IPS-20b (cell line): Measurements from ENCODE around the gene DES.

Experiments used
- H3K27ac ChIP-seq: one replicate; pipeline ENCODE4 v1.5.1; 2013; ENCODE audit warnings: low read length
- H3K27me3 ChIP-seq: 2 replicates; pipeline ENCODE4 v1.6.1; 2013; ENCODE audit warnings: mild to moderate bottlenecking, low read length, inconsistent platforms; ENCODE audit not compliant: insufficient read depth
- H3K36me3 ChIP-seq: 2 replicates; pipeline ENCODE4 v1.6.1; 2013; ENCODE audit warnings: low read depth, mild to moderate bottlenecking, inconsistent platforms, low read length, moderate library complexity; ENCODE audit not compliant: insufficient read depth
- H3K4me1 ChIP-seq: 2 replicates; pipeline ENCODE4 v1.6.1; 2013; ENCODE audit warnings: mild to moderate bottlenecking, control low read depth, inconsistent platforms, low read length, moderate library complexity; ENCODE audit not compliant: insufficient read depth
- H3K4me3 ChIP-seq: 2 replicates; pipeline ENCODE4 v1.5.1; 2013; ENCODE audit warnings: mild to moderate bottlenecking, low read length, inconsistent platforms
- H3K9ac ChIP-seq: 2 replicates; pipeline ENCODE4 v1.6.1; 2013; ENCODE audit warnings: low read depth, mild to moderate bottlenecking, inconsistent platforms, low read length, moderate library complexity
- H3K9me3 ChIP-seq: 2 replicates; pipeline ENCODE4 v1.6.1; 2013; ENCODE audit warnings: mild to moderate bottlenecking, low read depth, low read length, inconsistent platforms; ENCODE audit not compliant: insufficient read depth

DES gene

DNA sequence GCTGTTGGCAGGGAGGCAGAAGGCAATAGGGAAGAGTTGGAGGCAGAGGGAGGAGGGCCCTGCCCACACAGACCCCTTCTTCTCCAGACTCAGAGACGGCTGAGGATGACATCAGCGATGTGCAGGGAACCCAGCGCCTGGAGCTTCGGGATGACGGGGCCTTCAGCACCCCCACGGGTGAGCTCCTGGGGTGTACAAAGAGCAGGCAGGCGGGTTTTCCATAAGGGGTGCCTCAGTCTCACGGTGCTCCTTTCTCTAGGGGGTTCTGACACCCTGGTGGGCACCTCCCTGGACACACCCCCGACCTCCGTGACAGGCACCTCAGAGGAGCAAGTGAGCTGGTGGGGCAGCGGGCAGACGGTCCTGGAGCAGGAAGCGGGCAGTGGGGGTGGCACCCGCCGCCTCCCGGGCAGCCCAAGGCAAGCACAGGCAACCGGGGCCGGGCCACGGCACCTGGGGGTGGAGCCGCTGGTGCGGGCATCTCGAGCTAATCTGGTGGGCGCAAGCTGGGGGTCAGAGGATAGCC, 26.5 kb downstream of the DES start:
- Histone ChIP-seq H3K9me3 (no peaks in the 10 kb centered on the region), H3K4me1 (peaks cover 12% of the 10 kb centered on the region), H3K9ac (no peak overlapping the region), H3K27ac (no peak overlapping the region), H3K4me3 (no peak overlapping the region), H3K36me3 (no peaks in the 10 kb centered on the region), H3K27me3 (peaks cover 60% of the 10 kb centered on the region)

GRCh38 chr2:219445220-219445640, 27.1 kb downstream of the DES start:
- no peak overlapping the region for H3K27ac ChIP-seq
- no peak overlapping the region for H3K9ac ChIP-seq
- 0 out of 2 replicates have a peak, but pooled peaks cover 1% of the 10 kb centered on the region for H3K36me3 ChIP-seq
- no peak overlapping the region for H3K4me3 ChIP-seq
- H3K27me3 ChIP-seq = peaks cover 62% of the 10 kb centered on the region
- H3K9me3 ChIP-seq = no peaks in the 10 kb centered on the region
- peaks cover 12% of the 10 kb centered on the region for H3K4me1 ChIP-seq

GRCh38 chr2:219446101-219446504, 27.9 kb downstream of the DES start:
- Histone ChIP-seq H3K36me3 (0 out of 2 replicates have a peak, but pooled peaks cover 5% of the 10 kb centered on the region), H3K9me3 (no peaks in the 10 kb centered on the region), H3K4me3 (no peak overlapping the region), H3K27ac (no peak overlapping the region), H3K27me3 (peaks cover 57% of the 10 kb centered on the region), H3K9ac (no peak overlapping the region), H3K4me1 (peaks cover 7% of the 10 kb centered on the region)

DNA sequence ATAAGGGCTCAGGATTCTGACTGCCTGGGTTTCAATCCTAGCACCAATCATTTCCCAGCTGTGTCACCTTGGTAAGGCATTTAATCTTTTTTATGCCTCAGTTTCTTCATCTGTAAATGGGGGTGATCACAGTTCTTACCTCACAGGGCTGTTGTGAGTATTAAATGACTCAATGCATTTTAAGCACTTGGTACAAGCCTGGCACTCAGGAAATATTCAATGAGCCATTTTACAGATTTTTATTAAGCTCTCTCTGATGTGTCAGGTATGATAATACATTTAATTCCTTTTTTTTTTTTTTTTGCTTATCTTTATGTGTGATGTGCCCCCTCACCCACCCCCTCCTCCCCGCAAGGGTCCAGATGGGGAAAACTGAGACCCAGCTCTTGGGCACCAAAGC, 28.5 kb downstream of the DES start:
- Histone ChIP-seq H3K9ac (no peak overlapping the region), H3K27me3 (peaks cover 51% of the 10 kb centered on the region), H3K9me3 (no peaks in the 10 kb centered on the region), H3K4me3 (no peak overlapping the region), H3K27ac (no peak overlapping the region), H3K4me1 (peaks cover 6% of the 10 kb centered on the region; the same call in 1 of the 2 replicates), H3K36me3 (0 out of 2 replicates have a peak, but pooled peaks cover 5% of the 10 kb centered on the region)

DNA sequence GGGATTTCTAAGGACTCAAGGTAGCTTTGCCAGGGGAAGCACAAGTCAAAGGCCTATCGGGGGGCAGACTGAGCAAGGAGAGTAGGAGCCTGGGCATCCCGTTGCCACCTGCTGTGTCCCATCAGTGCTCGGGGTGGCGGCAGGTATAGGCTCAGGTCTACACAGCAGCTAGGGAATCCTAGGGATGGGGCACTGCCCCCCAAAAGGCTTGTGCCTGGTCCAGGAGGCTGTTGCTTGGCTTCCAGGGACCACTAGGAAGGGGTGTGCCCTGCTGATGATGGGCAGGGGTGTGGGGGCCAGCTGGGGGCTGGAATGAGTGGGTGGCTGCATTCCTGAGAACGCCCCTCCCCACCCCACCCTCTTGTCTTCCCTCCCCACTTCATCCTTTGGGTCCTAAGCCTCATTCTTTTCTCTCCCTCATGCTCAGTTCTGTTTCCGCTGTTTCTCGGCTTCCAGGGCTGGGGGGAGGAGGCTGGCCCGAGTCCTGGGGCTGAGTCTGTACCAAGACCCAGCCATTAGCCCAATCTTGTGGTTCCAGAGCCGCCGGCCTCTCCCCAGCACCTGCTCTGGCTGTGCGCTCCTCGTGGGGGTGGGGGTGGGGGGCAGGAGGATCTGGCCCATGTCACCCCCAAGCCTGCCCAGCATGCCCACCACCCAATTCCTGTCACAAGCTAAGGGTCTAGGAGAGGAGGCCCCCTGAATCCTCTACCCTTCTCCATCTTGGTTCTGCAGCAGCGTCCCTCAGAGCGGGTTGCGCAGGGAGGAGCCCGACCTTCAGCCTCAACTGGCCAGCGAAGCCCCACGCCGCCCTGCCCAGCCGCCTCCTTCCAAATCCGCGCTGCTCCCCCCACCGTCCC, 29.3 kb downstream of the DES start:
- Histone ChIP-seq H3K9me3 (no peaks in the 10 kb centered on the region), H3K9ac (no peak overlapping the region; the same call in 1 of the 2 replicates), H3K4me3 (no peak overlapping the region; the same call in 1 of the 2 replicates), H3K27ac (no peak overlapping the region), H3K4me1 (peaks cover 6% of the 10 kb centered on the region; the same call in 1 of the 2 replicates), H3K27me3 (peaks cover 50% of the 10 kb centered on the region), H3K36me3 (0 out of 2 replicates have a peak, but pooled peaks cover 5% of the 10 kb centered on the region)

GRCh38 chr2:219448099-219448775, 30.1 kb downstream of the DES start:
- no peaks in the 10 kb centered on the region for H3K9me3 ChIP-seq
- 0 out of 2 replicates have a peak, but pooled peaks cover 5% of the 10 kb centered on the region for H3K36me3 ChIP-seq
- H3K27me3 ChIP-seq = peaks cover 42% of the 10 kb centered on the region
- H3K4me1 ChIP-seq = peaks cover 4% of the 10 kb centered on the region
- peak overlapping the region; percentile 46; the same call in 1 of the 2 replicates for H3K4me3 ChIP-seq
- H3K9ac ChIP-seq = no peak overlapping the region; the same call in 1 of the 2 replicates
- no peak overlapping the region for H3K27ac ChIP-seq

DNA sequence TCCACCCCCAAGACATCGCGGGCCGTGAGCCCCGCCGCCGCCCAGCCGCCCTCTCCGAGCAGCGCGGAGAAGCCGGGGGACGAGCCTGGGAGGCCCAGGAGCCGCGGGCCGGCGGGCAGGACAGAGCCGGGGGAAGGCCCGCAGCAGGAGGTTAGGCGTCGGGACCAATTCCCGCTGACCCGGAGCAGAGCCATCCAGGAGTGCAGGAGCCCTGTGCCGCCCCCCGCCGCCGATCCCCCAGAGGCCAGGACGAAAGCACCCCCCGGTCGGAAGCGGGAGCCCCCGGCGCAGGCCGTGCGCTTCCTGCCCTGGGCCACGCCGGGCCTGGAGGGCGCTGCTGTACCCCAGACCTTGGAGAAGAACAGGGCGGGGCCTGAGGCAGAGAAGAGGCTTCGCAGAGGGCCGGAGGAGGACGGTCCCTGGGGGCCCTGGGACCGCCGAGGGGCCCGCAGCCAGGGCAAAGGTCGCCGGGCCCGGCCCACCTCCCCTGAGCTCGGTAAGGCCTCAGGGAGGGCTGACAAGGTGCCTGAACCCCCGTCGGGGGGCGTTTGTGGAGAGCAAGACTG, 30.7 kb downstream of the DES start:
- no peak overlapping the region; the same call in 1 of the 2 replicates for H3K9ac ChIP-seq
- H3K27me3 ChIP-seq = peaks cover 38% of the 10 kb centered on the region
- H3K9me3 ChIP-seq = no peaks in the 10 kb centered on the region
- H3K27ac ChIP-seq = no peak overlapping the region
- peak overlapping the region; percentile 46; the same call in 1 of the 2 replicates for H3K4me3 ChIP-seq
- H3K4me1 ChIP-seq = peaks cover 6% of the 10 kb centered on the region
- 0 out of 2 replicates have a peak, but pooled peaks cover 5% of the 10 kb centered on the region for H3K36me3 ChIP-seq

DNA sequence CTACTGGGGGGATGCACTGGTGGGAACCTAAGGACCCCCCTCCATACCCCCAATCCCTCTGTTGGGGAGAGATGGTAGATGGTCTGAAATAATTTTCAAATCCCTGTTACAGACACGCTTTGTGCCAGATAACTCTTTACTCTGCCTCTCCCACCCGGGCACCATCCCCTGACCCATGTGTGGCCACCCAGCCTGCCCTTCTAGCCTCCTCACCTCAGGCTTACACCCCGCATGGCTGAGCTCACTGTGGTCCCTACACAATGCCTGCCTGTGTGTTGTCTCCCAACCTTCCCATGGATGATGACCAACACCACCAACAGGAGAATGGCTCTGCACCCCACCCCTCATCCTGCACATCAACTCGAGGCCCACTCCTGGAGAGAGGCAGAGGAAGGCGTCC, 31.4 kb downstream of the DES start:
- H3K36me3 ChIP-seq = 0 out of 2 replicates have a peak, but pooled peaks cover 5% of the 10 kb centered on the region
- H3K27ac ChIP-seq = no peak overlapping the region
- H3K4me3 ChIP-seq = no peak overlapping the region
- H3K27me3 ChIP-seq = peaks cover 38% of the 10 kb centered on the region
- peaks cover 10% of the 10 kb centered on the region for H3K4me1 ChIP-seq
- no peaks in the 10 kb centered on the region for H3K9me3 ChIP-seq
- no peak overlapping the region for H3K9ac ChIP-seq

DNA sequence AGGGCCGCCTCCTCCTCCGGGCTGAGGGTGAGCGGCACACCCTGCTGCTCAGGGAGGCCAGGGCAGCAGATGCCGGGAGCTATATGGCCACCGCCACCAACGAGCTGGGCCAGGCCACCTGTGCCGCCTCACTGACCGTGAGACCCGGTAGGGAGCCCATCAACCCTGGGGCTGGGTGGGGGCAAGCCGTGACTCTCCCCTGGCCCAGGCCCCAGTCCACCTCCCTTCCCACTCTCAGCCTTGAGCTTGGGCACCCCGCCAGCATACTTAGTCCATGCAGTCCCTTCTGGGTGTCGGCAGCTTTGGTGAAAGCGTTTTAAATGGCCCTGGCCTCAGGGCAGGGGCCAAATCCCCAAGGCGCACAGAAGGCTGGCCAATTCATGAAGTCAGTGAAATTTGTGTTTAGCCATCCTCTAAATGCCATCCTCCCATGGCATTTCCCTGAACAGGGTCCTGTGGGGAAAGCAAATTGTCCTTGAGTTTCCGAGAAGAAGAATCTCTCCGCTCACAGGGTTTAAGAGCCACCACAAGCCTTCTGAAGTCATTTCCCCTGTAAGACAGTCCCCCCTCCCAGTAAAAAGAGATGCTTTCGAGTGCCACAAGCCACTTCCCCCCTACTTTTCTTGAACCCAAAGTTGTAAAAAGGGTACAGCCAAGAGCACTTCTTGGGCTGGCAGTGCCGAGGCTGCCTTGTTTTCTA, 33.6 kb downstream of the DES start:
- Histone ChIP-seq H3K9me3 (no peaks in the 10 kb centered on the region), H3K9ac (no peak overlapping the region), H3K4me3 (no peak overlapping the region), H3K4me1 (peaks cover 6% of the 10 kb centered on the region), H3K27me3 (peaks cover 33% of the 10 kb centered on the region), H3K36me3 (0 out of 2 replicates have a peak, but pooled peaks cover 5% of the 10 kb centered on the region), H3K27ac (no peak overlapping the region)

DNA sequence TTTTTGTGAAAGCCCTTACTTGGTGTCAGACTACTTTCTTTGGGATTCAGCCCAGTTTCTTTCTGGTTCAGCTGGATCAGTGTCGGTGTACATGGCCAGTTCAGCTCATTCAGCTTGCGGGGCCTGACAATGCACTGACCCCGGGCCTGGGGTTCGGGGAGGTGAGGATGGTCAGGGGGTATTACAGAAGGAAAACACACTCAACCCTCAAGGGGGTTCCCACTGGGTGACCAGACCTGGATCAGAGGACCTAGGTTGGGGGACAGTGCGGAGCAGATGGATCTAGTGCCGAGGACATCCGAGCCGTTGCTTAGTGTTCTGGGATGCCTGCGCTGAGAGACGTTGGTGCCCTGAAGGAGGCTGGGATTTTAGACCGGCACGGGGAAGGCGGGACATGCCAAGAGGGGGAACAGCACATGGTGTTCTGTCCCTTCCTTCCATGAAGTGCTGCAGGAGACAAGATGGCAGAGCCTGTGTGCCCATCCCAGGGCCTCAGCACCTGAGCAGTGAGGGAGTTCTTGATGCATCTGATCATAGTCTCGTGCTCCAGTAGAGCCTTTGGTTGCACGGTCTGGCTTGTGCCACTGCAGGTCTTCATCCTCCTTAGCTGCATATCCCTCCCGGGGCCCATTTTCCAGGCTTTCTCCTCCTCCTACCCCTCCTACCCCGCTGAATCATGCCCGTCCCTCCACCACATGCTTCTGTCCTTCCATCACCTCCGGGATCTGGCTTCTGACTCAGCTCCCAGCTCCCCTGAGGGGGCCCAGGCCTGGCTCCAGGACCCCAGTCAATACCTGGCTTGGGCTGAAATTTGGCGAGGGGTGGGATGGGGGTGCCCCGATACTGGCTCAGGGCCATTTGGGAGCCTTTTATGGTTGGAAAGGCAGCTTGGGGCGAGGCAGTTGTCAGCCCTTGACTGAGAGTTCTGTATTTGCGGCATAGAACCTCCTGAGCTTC, 34.5 kb downstream of the DES start:
- Histone ChIP-seq H3K36me3 (0 out of 2 replicates have a peak, but pooled peaks cover 5% of the 10 kb centered on the region), H3K9ac (no peak overlapping the region), H3K4me1 (peaks cover 6% of the 10 kb centered on the region), H3K9me3 (no peaks in the 10 kb centered on the region), H3K4me3 (no peak overlapping the region), H3K27ac (no peak overlapping the region), H3K27me3 (peaks cover 24% of the 10 kb centered on the region)
